Lower lobe of right lung (tissue), 2 donors: ENCODE measurements around the gene MSN. TPM values are rescaled to one million over a fixed set of nuclear protein-coding genes. Genes with fewer than 3 reads are reported as not detected.

ENCODE experiments used
- ATAC-seq, 2 donors: fragments of 200-7000 bp; cut with Tn5 transposase; one replicate each; pipeline ENCODE4 v1.9.1; 2020 to 2022; ENCODE audit warnings: mild to moderate bottlenecking in 2 of 2, moderate library complexity in 2 of 2
- DNase-seq: peaks from one replicate; pipeline ENCODE4 v3.0.0-alpha.2; 2020
- H3K27ac ChIP-seq: fragments of 200-600 bp; one replicate; pipeline ENCODE4 v1.8.0; 2022
- H3K27me3 ChIP-seq: fragments of 200-600 bp; one replicate; pipeline ENCODE4 v1.8.0; 2022; ENCODE audit warnings: low read depth
- H3K36me3 ChIP-seq: fragments of 200-600 bp; one replicate; pipeline ENCODE4 v1.8.0; 2022; ENCODE audit warnings: mild to moderate bottlenecking
- H3K4me1 ChIP-seq: fragments of 200-600 bp; one replicate; pipeline ENCODE4 v1.8.0; 2022
- H3K4me3 ChIP-seq: fragments of 200-600 bp; one replicate; pipeline ENCODE4 v1.8.0; 2022; ENCODE audit warnings: mild to moderate bottlenecking
- H3K9me3 ChIP-seq: fragments of 200-600 bp; one replicate; pipeline ENCODE4 v1.8.0; 2022
- intact Hi-C: fragments of 100-400 bp; cut with DNase I; formaldehyde crosslinking; loops from one replicate; pipeline ENCODE4 v1.11.0; 2022
- total RNA-seq: library from RNA; stranded (reverse); fragmentation: NEBNext Ultra II Directional; extraction: Animal tissue kit (Norgen Biotek cat#: 25700); gene quantifications from one replicate; pipeline ENCODE4 v1.2.1, GENCODE V29; 2021
- TF ChIP-seq, protein P1 (sequence below): fragments of 200-600 bp; IDR thresholded peaks from one replicate; pipeline ENCODE4 v1.8.0; 2022; ENCODE audit warnings: antibody characterized with exemption, mild to moderate bottlenecking
- donor health status: DM: no; HTN: yes; CAD: no; lungs with severe emphysema.

The MSN gene
- total RNA-seq, 1 donor from 2014 or later = 419 TPM

DNA sequence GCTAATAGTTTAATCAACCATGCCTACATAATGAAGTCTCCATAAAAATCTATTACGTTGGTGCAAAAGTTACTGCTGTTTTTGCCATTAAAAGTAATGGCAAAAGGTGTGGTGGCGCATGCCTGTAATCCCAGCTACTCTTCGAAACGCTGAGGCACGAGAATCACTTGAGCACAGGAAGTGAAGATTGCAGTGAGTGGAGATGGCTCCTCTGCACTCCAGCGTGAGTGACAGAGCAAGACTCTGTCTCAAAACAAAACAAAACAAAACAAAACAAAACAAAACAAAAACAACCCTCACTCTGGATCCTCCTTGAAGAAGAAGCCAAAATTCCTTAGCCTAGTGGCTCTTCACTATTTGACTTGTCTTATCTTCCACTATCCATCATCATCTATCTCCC, 78.0 kb downstream of the MSN start:
- intact Hi-C loops = no loop called here
- DNase-seq (no peak), ATAC-seq (peak in 1 of 2 donors; percentile 26)
- H3K4me1 ChIP-seq = no peaks in the 10 kb centered on the region
- no peaks in the 10 kb centered on the region for H3K27me3 ChIP-seq
- TF ChIP-seq, protein P1, sequence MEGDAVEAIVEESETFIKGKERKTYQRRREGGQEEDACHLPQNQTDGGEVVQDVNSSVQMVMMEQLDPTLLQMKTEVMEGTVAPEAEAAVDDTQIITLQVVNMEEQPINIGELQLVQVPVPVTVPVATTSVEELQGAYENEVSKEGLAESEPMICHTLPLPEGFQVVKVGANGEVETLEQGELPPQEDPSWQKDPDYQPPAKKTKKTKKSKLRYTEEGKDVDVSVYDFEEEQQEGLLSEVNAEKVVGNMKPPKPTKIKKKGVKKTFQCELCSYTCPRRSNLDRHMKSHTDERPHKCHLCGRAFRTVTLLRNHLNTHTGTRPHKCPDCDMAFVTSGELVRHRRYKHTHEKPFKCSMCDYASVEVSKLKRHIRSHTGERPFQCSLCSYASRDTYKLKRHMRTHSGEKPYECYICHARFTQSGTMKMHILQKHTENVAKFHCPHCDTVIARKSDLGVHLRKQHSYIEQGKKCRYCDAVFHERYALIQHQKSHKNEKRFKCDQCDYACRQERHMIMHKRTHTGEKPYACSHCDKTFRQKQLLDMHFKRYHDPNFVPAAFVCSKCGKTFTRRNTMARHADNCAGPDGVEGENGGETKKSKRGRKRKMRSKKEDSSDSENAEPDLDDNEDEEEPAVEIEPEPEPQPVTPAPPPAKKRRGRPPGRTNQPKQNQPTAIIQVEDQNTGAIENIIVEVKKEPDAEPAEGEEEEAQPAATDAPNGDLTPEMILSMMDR = no peak
- no peaks in the 10 kb centered on the region for H3K9me3 ChIP-seq
- H3K36me3 ChIP-seq = peaks cover 18% of the 10 kb centered on the region
- no peak overlapping the region for H3K4me3 ChIP-seq
- no peak overlapping the region for H3K27ac ChIP-seq

DNA sequence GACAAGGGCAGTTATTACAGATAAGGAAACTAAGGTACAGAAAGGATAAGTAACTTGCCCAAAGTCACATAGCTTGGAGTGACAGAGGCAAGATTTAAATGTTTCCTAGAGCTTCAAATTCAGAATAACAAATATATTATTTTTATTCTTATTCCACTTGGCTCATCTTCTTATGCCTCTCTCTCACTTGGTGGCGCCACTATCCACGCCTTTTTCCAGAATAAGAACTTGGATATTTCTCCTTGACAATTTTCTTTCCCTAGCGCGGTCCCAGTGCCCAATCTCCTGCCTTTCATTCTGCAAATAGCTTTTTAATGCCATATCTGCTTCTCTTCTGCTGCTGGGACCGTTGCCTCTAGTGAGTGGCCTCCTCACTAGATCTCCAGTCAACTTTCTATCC, 78.5 kb downstream of the MSN start:
- Histone ChIP-seq H3K9me3 (no peaks in the 10 kb centered on the region), H3K4me3 (no peak overlapping the region), H3K27me3 (no peaks in the 10 kb centered on the region), H3K27ac (no peak overlapping the region), H3K4me1 (no peaks in the 10 kb centered on the region), H3K36me3 (peaks cover 12% of the 10 kb centered on the region)
- TF ChIP-seq, protein P1 = no peak
- intact Hi-C loops = no loop called here
- ATAC-seq = no peak
- no peak for DNase-seq

DNA sequence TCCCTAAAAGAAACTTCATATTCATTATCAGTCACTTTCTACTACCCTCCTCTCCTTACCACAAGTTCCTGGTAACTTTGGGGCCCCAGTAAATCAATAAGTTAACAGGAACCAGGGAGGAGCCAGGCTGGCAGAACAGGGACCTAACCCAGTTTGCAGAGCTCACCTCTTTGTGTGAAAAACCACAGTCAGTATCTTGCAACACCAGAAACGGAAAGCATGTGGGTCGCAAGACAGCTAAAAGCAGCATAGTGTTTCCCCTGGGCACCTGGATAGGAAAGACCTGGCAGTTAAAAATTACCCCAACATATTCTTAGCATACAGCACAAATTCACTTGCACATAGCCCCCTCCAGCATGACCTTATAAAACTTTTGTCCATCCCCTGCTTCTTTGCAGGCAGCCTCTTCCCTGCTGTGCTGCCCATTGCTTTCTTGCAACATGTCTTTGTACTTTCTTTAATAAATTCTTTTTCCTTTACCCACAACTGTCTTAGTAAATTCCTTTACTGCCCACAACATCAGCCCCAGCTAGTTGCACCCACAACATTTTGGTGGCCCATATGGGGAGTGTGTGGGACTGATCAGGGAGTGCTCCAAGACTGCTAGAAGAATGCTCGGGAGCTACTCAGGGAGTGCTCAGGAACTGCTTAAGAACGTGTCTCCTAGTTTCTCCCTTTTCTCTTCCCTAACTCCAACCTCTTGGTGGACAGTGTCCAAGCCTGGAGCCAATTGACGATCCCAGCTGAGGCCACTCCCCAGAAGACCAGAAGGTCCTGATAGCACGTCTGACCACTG, 83.4 kb downstream of the MSN start:
- Histone ChIP-seq H3K27me3 (no peaks in the 10 kb centered on the region), H3K4me3 (no peak overlapping the region), H3K4me1 (no peaks in the 10 kb centered on the region), H3K9me3 (no peaks in the 10 kb centered on the region), H3K27ac (no peak overlapping the region), H3K36me3 (no peaks in the 10 kb centered on the region)
- intact Hi-C loops = no loop called here
- DNase-seq (no peak), ATAC-seq (peak in 1 of 2 donors; percentile 39)
- TF ChIP-seq, protein P1 = no peak

DNA sequence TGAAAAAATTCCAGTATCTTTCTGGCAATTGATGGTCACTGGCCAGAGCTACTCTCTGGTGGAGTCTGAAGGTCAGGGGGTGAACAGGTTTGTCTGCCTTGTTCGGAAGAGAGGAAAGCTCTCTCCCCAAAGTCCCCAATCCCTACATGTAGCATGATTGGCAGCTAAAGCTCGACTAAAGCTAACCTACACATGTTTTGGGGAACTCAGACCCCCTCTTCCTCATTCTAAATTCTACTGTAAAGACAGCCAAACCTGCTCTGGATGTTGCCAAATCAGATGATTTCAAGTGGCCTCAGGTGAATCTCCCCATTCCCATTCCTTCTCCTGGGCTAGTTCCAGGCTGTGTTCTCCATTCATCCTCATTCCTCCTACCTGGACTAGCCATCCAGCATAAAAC, 84.1 kb downstream of the MSN start:
- no peaks in the 10 kb centered on the region for H3K4me1 ChIP-seq
- TF ChIP-seq, protein P1 = no peak
- no peaks in the 10 kb centered on the region for H3K9me3 ChIP-seq
- H3K27ac ChIP-seq = no peak overlapping the region
- DNase-seq (no peak), ATAC-seq (no peak)
- no peak overlapping the region for H3K4me3 ChIP-seq
- H3K36me3 ChIP-seq = no peaks in the 10 kb centered on the region
- no peaks in the 10 kb centered on the region for H3K27me3 ChIP-seq
- intact Hi-C loops = no loop called here

- Histone ChIP-seq H3K27me3 (no peaks in the 10 kb centered on the region), H3K9me3 (no peaks in the 10 kb centered on the region), H3K36me3 (no peaks in the 10 kb centered on the region), H3K4me1 (no peaks in the 10 kb centered on the region), H3K4me3 (no peak overlapping the region), H3K27ac (no peak overlapping the region)
- TF ChIP-seq, protein P1 = no peak
- DNase-seq (no peak), ATAC-seq (no peak)
- intact Hi-C loops = no loop called here
These were observed 84.8 kb downstream of the MSN start for GRCh38 chrX:65752294-65752693.
